Cardiac ventricle fibroblast (primary cell): ENCODE data around the gene NELL2. TPM values are rescaled to one million over a fixed set of nuclear protein-coding genes. Genes with fewer than 3 reads are reported as not detected.

Experiments used
- total RNA-seq: library from RNA; depleted of rRNA; stranded (reverse); fragments of >200 nt; gene quantifications from 2 replicates; pipeline ENCODE4 v1.2.3, GENCODE V29; 2015

Gene NELL2
- total RNA-seq, result 0.49 TPM in 1 of 2 replicates, not detected in the other

DNA sequence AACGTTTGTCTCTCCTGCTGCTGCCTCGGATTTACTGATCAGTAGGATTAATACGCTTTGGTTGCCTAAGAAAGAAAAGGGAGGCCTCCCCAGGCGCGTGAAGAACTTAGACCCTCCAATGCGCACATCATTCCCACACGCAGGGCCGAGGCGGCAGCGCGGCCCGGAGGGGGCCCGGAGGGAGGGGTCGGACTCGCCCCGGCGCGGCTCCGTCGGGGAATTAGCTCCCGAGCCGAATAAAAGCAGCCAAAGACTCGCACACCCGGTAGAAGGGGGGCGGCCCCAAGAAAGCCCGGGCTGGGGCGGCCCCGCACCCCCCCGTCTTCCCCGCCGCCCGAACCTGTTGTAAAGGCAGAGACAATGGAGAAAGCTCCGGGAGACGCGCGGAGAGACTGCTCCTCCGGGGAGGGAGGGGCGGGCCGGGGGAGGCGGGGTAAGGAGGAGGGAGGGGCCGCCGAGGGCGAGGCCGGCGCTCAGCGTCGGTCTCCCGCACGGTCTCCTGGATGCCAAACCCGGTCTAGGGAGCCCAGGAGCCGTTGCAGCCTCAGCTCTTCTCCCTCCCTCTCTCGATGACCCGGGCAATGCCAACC is at the start of gene NELL2:
NELL2 (minus strand) TSS at position 362 of the 590 bp plus-strand sequence. CDS start 446 bp downstream, outside the sequence.

Other genes with a start within 250 kb of the NELL2 start
- not detected in 2 replicates for gene DBX2, start 174.8 kb upstream of the NELL2 start, total RNA-seq